HFFc6 (cell line): ENCODE results near the gene ADORA1. TPM values are rescaled to one million over a fixed set of nuclear protein-coding genes. Genes with fewer than 3 reads are reported as not detected.
A peak's percentile ranks its signal among the peaks of the same experiment; 100 is the strongest.

Experiments
- DNase-seq: peaks from one replicate; pipeline ENCODE4 v3.0.0-alpha.2; 2018
- H3K27ac Mint-ChIP-seq: 2 replicates; pipeline ENCODE4 v1.8.0; 2020; ENCODE audit warnings: mild to moderate bottlenecking, mixed read lengths
- H3K27me3 Mint-ChIP-seq: 2 replicates; pipeline ENCODE4 v1.8.0; 2021; ENCODE audit warnings: mild to moderate bottlenecking, moderate library complexity, mixed read lengths; ENCODE audit not compliant: insufficient read depth
- H3K36me3 Mint-ChIP-seq: 2 replicates; pipeline ENCODE4 v1.8.0; 2021; ENCODE audit warnings: low read depth, mixed read lengths
- H3K4me1 Mint-ChIP-seq: 2 replicates; pipeline ENCODE4 v1.8.0; 2020; ENCODE audit warnings: low read depth, mixed read lengths
- H3K4me3 Mint-ChIP-seq: 2 replicates; pipeline ENCODE4 v1.8.0; 2020; ENCODE audit warnings: mild to moderate bottlenecking, moderate library complexity, mixed read lengths
- H3K9me3 Mint-ChIP-seq: 2 replicates; pipeline ENCODE4 v1.8.0; 2020; ENCODE audit warnings: mild to moderate bottlenecking, mixed read lengths
- CTCF ChIP-seq: fragments of 200-600 bp; sonication (generic); IDR thresholded peaks from 2 replicates; pipeline ENCODE4 v1.5.0; 2021; ENCODE audit warnings: antibody characterized with exemption, mild to moderate bottlenecking
- total RNA-seq, 6 experiments: library from RNA; stranded (reverse); fragmentation: NEBNext Ultra II Directional; extraction: Animal tissue kit (Norgen Biotek cat#: 25700); gene quantifications; 2 replicates in 1 of 6; 3 replicates in 5 of 6; pipeline ENCODE4 v1.2.3, GENCODE V29; 2021

Gene ADORA1
- total RNA-seq, 6 experiments from 2014 or later: 0.25 to 5.5 (median 0.53) TPM

- no peaks in the 10 kb centered on the region for H3K9me3 Mint-ChIP-seq
- no peak overlapping the region for H3K27ac Mint-ChIP-seq
- DNase-seq: no peak
- H3K4me1 Mint-ChIP-seq: peaks cover 6% of the 10 kb centered on the region; the same call in 1 of the 2 replicates
- H3K36me3 Mint-ChIP-seq: no peaks in the 10 kb centered on the region
- H3K4me3 Mint-ChIP-seq: no peak overlapping the region
- no peak for TF ChIP-seq CTCF
- H3K27me3 Mint-ChIP-seq: peaks cover 9% of the 10 kb centered on the region
Observed at GRCh38 chr1:203169770-203170520, 42.4 kb downstream of the ADORA1 start.

DNA sequence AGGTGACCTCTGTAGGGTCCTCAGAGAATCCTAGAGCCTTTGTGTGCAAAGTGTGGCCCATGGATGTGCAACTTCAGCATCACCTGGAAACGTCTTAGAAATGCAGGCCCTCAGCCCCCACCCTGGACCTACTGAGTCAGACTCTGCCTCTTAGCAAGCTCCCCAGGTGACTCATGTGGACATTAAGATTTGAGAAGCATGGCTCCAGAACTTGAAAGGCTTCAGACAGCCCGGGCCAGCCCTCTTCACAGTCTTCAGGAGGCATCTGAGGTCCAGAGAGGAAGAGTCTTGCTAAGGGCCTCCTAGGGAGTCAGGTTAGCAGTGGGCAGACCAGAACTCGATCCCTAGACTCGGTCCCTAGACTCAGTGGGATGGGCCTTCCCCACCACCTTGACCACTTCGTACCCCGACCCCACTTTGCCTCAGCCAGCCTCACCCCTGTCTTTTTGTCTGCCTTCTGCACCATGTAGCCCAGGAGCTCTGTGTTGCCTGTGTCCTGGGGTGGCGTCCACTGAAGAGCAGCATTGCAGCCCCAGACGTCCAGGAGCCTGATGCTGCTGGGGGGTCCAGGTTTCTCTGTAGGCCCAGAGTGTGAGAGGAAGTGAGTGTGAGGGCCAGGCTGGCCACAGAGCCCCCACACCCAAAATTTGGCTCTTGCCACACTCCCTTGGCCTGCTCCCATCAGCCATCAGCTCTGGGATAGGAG is 43.3 kb downstream of the ADORA1 start:
- DNase-seq: no peak
- H3K9me3 Mint-ChIP-seq: no peaks in the 10 kb centered on the region
- H3K27ac Mint-ChIP-seq: no peak overlapping the region
- H3K4me1 Mint-ChIP-seq: peaks cover 9% of the 10 kb centered on the region
- peaks cover 2% of the 10 kb centered on the region for H3K27me3 Mint-ChIP-seq
- H3K36me3 Mint-ChIP-seq: no peaks in the 10 kb centered on the region
- TF ChIP-seq CTCF: no peak
- H3K4me3 Mint-ChIP-seq: no peak overlapping the region

- no peak for TF ChIP-seq CTCF
- H3K27ac Mint-ChIP-seq: no peak overlapping the region
- H3K27me3 Mint-ChIP-seq: peaks cover 2% of the 10 kb centered on the region
- H3K9me3 Mint-ChIP-seq: no peaks in the 10 kb centered on the region
- DNase-seq: no peak
- H3K4me1 Mint-ChIP-seq: peaks cover 17% of the 10 kb centered on the region
- H3K4me3 Mint-ChIP-seq: no peak overlapping the region
- no peaks in the 10 kb centered on the region for H3K36me3 Mint-ChIP-seq
Observed at GRCh38 chr1:203171341-203172183, 44.0 kb downstream of the ADORA1 start.

DNA sequence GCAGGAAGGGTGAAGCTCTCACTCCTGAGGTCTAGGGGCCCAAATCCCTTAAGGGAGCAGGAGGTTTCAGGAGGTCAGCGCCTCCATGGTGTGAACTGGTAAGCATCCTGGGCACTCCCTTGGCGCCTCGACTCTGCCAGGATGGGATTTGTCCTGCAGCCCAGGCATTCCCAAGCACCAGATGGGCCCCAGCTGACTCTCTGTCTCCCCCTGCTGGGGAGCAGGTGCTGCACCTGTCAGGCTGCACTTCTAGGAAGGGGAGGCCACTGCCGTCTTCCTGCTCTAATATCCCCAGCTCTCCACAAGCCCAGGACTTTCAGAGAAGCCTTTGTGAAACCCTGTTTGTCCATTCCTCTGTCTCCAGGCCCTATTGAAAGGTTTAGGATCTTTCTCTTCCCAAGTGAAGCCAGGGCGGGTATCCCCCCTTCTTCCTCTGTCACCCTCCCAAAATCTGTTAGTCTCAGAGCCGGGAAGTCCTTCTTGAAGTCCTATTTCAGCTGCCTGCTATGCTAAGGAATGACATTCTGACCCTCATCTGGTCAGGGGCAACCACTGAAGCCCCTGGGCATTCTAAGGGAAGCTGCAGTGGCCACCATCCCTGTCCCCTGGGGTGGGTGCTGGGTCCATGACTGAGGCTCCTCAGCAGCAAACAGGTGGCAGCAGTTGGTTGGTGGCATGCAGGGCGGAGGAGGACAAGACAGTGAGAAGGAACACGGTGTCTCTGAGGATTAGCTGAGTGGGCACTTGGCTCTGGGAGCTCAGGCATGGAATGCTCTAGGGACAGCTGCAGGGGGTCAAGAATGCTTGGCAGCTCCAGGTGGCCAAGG is 44.9 kb downstream of the ADORA1 start:
- no peaks in the 10 kb centered on the region for H3K36me3 Mint-ChIP-seq
- H3K9me3 Mint-ChIP-seq: no peaks in the 10 kb centered on the region
- H3K27ac Mint-ChIP-seq: no peak overlapping the region
- H3K27me3 Mint-ChIP-seq: no peaks in the 10 kb centered on the region; the same call in 1 of the 2 replicates
- H3K4me3 Mint-ChIP-seq: no peak overlapping the region
- TF ChIP-seq CTCF: peak; percentile 96
- DNase-seq: peak; percentile 50
- peaks cover 25% of the 10 kb centered on the region for H3K4me1 Mint-ChIP-seq
